NB4 (cell line): Measurements from ENCODE around the gene TBC1D32.

Experiments used
- DNase-seq: peaks from one replicate; pipeline ENCODE4 v3.0.0; 2010; ENCODE audit warnings: low read depth
- H3K4me3 ChIP-seq: one replicate; pipeline ENCODE4 v1.5.1; 2011; ENCODE audit warnings: mild to moderate bottlenecking, low read depth, low read length, moderate library complexity
- MYC ChIP-seq: IDR thresholded peaks from 2 replicates; pipeline ENCODE4 v1.6.1; 2011; ENCODE audit warnings: low read depth, low read length
- POLR2A ChIP-seq: IDR thresholded peaks from 2 replicates; pipeline ENCODE4 v1.6.1; 2011; ENCODE audit warnings: mild to moderate bottlenecking; ENCODE audit not compliant: insufficient read length; ENCODE audit errors: extremely low read depth
- TF ChIP-seq, protein P1 (sequence below): IDR thresholded peaks from 2 replicates; pipeline ENCODE4 v1.6.1; 2011; ENCODE audit warnings: low read depth, low read length
- TF ChIP-seq, protein P2 (sequence below): IDR thresholded peaks from one replicate; pipeline ENCODE4 v1.5.1; 2012; ENCODE audit warnings: low read depth, low read length

TBC1D32 gene

DNA sequence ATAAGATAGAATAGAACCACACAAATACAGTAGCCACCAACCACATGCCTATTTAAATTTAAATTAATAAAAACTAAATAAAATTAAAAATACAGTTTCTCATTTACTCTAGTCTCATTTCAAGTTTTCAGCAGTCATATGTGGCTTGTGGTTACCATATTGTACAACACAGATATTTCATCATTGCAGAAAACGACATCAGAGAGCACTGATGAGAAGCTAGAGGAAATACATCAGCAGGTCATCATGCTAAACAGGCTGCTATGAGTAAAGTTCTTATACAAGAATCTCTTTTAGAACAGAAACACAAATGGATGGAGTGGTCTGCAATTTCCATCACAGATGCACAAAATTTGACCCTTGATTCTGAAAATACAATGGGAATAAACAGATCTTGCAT lies 36.6 kb downstream of the TBC1D32 start:
- TF ChIP-seq MYC (no peak), POLR2A (no peak)
- TF ChIP-seq, protein P1, sequence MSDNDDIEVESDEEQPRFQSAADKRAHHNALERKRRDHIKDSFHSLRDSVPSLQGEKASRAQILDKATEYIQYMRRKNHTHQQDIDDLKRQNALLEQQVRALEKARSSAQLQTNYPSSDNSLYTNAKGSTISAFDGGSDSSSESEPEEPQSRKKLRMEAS: no peak
- TF ChIP-seq, protein P2, sequence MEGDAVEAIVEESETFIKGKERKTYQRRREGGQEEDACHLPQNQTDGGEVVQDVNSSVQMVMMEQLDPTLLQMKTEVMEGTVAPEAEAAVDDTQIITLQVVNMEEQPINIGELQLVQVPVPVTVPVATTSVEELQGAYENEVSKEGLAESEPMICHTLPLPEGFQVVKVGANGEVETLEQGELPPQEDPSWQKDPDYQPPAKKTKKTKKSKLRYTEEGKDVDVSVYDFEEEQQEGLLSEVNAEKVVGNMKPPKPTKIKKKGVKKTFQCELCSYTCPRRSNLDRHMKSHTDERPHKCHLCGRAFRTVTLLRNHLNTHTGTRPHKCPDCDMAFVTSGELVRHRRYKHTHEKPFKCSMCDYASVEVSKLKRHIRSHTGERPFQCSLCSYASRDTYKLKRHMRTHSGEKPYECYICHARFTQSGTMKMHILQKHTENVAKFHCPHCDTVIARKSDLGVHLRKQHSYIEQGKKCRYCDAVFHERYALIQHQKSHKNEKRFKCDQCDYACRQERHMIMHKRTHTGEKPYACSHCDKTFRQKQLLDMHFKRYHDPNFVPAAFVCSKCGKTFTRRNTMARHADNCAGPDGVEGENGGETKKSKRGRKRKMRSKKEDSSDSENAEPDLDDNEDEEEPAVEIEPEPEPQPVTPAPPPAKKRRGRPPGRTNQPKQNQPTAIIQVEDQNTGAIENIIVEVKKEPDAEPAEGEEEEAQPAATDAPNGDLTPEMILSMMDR: no peak
- peak; percentile 82 for DNase-seq
- no peak overlapping the region for H3K4me3 ChIP-seq

DNA sequence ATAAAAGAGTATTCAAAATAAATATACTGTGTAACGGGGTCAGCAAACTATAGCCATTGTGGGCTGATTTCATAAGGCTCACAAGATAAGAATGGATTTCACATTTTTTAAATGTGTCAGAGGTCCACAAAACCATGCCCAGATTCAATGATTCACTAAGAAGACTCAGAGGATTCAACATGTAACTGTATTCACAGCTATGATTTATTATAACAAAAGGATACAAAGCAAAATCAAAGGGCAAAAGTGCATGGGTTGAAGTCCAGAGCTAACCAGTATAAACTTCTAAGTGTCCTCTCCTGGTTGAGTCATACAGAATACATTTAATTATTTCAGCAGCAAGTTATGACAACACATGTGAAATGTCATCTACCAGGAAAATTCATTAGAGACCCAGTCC lies 49.2 kb downstream of the TBC1D32 start:
- DNase-seq: no peak
- TF ChIP-seq, protein P1: no peak
- TF ChIP-seq POLR2A: no peak
- TF ChIP-seq MYC: no peak
- TF ChIP-seq, protein P2: no peak
- H3K4me3 ChIP-seq: no peak overlapping the region

DNA sequence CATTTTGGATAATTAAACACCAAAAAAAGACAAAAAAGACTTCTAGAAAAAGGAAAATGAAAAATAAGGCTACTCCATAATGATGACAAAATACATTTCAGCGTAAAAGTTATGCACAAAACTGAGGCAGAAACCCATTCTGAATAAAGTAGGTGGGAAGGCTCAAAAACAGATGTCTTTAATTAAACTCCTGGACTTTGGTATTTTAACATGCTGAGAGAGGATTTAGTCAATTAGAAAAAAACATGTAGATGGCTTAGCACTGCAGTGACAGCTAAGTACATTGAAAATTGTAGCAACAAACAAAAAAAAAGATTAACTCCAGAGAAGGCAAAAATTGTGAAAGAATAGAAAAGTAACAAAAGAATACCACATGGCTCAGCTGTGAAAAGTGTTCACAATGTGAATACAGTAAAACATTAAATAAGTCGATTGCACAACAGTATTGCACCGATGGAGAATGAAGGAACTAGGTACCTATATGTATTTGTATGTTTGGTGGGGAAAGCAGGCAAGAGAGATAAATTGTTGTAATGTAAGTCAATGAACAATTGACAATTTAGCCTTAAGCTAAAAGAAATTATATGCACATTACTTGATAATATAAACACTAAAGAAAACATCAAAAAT lies 59.5 kb downstream of the TBC1D32 start:
- TF ChIP-seq, protein P1: no peak
- TF ChIP-seq, protein P2: no peak
- TF ChIP-seq POLR2A: no peak
- TF ChIP-seq MYC: no peak
- H3K4me3 ChIP-seq: no peak overlapping the region
- peak; percentile 6 for DNase-seq

DNA sequence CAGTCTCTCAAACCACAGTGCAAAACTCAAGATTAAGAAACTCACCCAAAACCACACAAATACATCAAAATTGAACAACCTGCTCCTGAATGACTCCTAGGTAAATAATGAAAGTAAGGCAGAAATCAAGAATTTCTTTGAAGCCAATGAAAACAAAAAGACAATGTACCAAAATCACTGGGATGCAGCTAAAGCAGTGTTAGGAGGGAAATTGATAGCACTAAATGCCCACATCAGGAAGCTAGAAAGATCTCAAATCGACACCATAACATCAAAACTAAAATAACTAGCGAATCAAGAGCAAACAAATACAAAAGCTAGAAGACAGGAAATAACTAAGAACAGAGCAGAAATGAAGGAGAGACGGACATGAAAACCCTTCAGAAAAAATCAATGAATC lies 70.5 kb downstream of the TBC1D32 start:
- no peak for DNase-seq
- no peak overlapping the region for H3K4me3 ChIP-seq
- TF ChIP-seq POLR2A (no peak), MYC (no peak)
- TF ChIP-seq, protein P1: no peak
- TF ChIP-seq, protein P2: no peak

DNA sequence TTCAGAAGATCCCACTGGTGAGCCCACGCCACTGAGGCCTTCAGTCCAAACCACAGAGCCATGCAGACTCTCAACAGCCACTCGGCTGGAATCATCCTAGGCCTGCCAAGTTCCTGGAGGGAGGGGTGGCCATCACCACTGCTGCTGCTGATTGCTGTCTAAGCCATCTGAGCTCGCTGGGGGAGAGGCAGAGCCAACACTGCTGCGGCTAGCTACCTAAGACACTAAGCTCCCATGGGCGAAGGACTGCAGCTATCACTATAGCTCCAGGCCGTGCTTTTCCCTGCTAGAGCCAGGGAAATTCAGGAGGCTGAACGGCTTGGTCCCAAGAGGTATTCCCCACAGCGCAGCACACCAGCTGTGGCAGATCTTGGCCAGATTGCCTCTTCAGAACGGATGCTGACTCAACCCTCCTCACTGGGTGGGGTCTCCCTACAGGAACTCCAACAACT lies 73.6 kb downstream of the TBC1D32 start:
- TF ChIP-seq MYC (no peak), POLR2A (no peak)
- TF ChIP-seq, protein P2: no peak
- TF ChIP-seq, protein P1: no peak
- no peak for DNase-seq

More for the DNA sequence above, 73.6 kb downstream of the TBC1D32 start:
- no peak overlapping the region for H3K4me3 ChIP-seq
